ENCODE data around the gene CHMP1A. TPM values are rescaled to one million over a fixed set of nuclear protein-coding genes. Genes with fewer than 3 reads are reported as not detected.
"Not testable (repeated sequence)": the region's sequence is repeated elsewhere in the genome, so short reads cannot be mapped to it uniquely, and the experiment has no call there.

The CHMP1A gene
- total RNA-seq, 2 donors from 2014 or later: 118 to 176 TPM

- TF ChIP-seq, protein P1, sequence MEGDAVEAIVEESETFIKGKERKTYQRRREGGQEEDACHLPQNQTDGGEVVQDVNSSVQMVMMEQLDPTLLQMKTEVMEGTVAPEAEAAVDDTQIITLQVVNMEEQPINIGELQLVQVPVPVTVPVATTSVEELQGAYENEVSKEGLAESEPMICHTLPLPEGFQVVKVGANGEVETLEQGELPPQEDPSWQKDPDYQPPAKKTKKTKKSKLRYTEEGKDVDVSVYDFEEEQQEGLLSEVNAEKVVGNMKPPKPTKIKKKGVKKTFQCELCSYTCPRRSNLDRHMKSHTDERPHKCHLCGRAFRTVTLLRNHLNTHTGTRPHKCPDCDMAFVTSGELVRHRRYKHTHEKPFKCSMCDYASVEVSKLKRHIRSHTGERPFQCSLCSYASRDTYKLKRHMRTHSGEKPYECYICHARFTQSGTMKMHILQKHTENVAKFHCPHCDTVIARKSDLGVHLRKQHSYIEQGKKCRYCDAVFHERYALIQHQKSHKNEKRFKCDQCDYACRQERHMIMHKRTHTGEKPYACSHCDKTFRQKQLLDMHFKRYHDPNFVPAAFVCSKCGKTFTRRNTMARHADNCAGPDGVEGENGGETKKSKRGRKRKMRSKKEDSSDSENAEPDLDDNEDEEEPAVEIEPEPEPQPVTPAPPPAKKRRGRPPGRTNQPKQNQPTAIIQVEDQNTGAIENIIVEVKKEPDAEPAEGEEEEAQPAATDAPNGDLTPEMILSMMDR (IDR thresholded peaks at IDR 0.05): no peak
- Histone ChIP-seq H3K27ac (no peak overlapping the region), H3K27me3 (no peaks in the 10 kb centered on the region), H3K9me3 (no peaks in the 10 kb centered on the region), H3K36me3 (peaks cover 8% of the 10 kb centered on the region), H3K4me1 (no peaks in the 10 kb centered on the region), H3K9ac (ENCODE audit: low read depth in 2 of 2, low read length in 2 of 2) (no peak overlapping the region), H3K4me3 (no peak overlapping the region)
- intact Hi-C loops (cut with DNase I): loop anchor here (10.0 kb wide), 1 partner anchor 67 kb away; the partner anchor contains the start of gene CPNE7
- DNase-seq: no peak
These were observed 15.9 kb downstream of the CHMP1A start for GRCh38 chr16:89641458-89642119.

DNA sequence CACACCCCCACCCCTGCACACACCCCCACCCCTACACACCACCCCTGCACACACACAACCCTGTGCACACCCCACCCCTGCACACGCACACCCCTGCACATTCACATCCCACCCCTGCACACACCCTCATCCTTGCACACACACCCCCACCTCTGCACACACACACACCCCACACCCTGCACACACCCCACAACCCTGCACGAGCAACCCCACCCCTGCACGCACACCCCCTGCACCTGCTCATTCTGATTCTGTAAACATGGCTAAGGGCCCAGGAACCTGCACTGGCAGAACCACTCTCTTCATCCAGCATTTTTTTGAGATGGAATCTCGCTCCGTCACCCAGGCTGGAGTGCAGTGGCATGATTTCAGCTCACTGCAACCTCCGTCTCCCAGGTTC lies 18.1 kb downstream of the CHMP1A start:
- no peak overlapping the region for H3K27ac ChIP-seq
- TF ChIP-seq, protein P1 (IDR thresholded peaks at IDR 0.05): no peak

DNA sequence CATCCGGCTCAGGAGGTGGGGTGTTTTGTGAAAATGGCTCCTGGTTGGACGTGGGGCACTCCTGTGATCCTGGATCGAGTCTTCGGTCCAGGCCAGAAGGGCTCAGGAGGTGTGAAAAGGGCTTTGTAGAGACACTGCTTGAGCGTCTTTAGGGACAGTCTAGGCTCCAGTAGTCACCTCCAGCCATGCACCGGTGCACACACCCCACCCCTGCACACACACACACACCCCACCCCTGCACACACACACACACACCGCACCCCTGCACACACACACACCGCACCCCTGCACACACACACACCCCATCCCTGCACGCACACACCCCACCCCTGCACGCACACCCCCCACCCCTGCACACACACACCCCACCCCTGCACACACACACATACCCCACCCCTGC lies 19.1 kb downstream of the CHMP1A start:
- no peaks in the 10 kb centered on the region for H3K27me3 ChIP-seq

More for the DNA sequence above, 18.1 kb downstream of the CHMP1A start:
- no peaks in the 10 kb centered on the region for H3K4me1 ChIP-seq
- H3K4me3 ChIP-seq: no peak overlapping the region
- intact Hi-C loops (cut with DNase I): no loop called here
- no peak for DNase-seq
- H3K36me3 ChIP-seq: no peaks in the 10 kb centered on the region
- no peaks in the 10 kb centered on the region for H3K27me3 ChIP-seq
- H3K9ac ChIP-seq (ENCODE audit: low read depth in 2 of 2, low read length in 2 of 2): no peak overlapping the region
- H3K9me3 ChIP-seq: no peaks in the 10 kb centered on the region

DNA sequence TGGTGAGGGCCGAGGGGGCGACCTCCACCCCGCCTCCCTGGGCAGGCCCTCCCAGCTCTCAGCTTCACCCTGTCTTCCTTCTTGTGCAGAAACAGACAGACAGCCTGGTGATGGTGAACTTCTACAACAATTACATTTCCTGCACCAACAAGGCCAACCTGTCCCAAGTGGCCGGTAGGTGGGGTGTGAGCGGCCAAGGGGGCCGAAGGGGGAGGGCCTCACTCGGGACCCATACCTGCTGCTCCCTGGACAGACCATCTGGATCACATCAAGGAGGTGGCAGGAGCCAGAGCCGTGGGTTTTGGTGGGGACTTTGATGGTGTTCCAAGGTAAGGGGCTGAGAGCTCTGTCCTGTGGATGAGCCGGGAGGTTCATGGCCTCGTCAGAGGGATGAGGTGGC lies 20.1 kb downstream of the CHMP1A start:
- H3K4me3 ChIP-seq: no peak overlapping the region
- TF ChIP-seq, protein P1 (IDR thresholded peaks at IDR 0.05): no peak
- no peaks in the 10 kb centered on the region for H3K36me3 ChIP-seq
- H3K4me1 ChIP-seq: peaks cover 5% of the 10 kb centered on the region
- intact Hi-C loops (cut with DNase I): no loop called here
- H3K9ac ChIP-seq (ENCODE audit: low read depth in 2 of 2, low read length in 2 of 2): no peak overlapping the region
- DNase-seq: no peak
- no peak overlapping the region for H3K27ac ChIP-seq
- H3K9me3 ChIP-seq: no peaks in the 10 kb centered on the region
- peaks cover 5% of the 10 kb centered on the region for H3K27me3 ChIP-seq

More for the DNA sequence above, 19.1 kb downstream of the CHMP1A start:
- Histone ChIP-seq H3K9me3 (no peaks in the 10 kb centered on the region), H3K36me3 (no peaks in the 10 kb centered on the region), H3K9ac (ENCODE audit: low read depth in 2 of 2, low read length in 2 of 2) (no peak overlapping the region), H3K4me1 (no peaks in the 10 kb centered on the region), H3K4me3 (no peak overlapping the region), H3K27ac (no peak overlapping the region)
- TF ChIP-seq, protein P1 (IDR thresholded peaks at IDR 0.05): no peak
- intact Hi-C loops (cut with DNase I): no loop called here
- DNase-seq: no peak

DNA sequence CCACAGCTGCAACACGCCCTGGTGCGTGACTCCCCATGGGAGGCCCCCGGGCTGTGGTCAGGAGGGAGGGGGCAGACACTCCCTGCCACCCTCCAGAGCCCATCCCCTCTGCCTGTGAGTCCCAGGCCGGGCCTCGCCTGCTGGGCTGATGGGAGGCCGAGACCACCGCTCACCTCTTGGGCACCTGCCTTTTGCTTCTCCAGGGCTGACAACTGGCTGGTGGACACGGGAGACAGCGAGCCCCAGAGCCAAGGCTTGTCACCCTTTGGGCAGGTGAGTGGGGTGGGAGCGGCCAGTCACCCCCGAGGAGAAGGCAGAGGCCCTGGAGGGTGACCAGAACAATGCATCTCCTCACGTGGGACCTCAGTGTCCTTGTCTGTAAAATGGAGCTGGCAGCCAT lies 20.8 kb downstream of the CHMP1A start:
- Histone ChIP-seq H3K9me3 (no peaks in the 10 kb centered on the region), H3K4me1 (peaks cover 5% of the 10 kb centered on the region), H3K36me3 (no peaks in the 10 kb centered on the region), H3K4me3 (no peak overlapping the region), H3K27ac (no peak overlapping the region), H3K9ac (ENCODE audit: low read depth in 2 of 2, low read length in 2 of 2) (no peak overlapping the region), H3K27me3 (peaks cover 11% of the 10 kb centered on the region)
- no peak for DNase-seq
- intact Hi-C loops (cut with DNase I): no loop called here
- TF ChIP-seq, protein P1 (IDR thresholded peaks at IDR 0.05): no peak

GRCh38 chr16:89634463-89635385 lies 22.8 kb downstream of the CHMP1A start:
- H3K9ac ChIP-seq (ENCODE audit: low read depth in 2 of 2, low read length in 2 of 2); H3K9me3 ChIP-seq; H3K4me1 ChIP-seq; DNase-seq; H3K4me3 ChIP-seq; H3K27ac ChIP-seq; intact Hi-C loops (cut with DNase I); H3K36me3 ChIP-seq: not testable (repeated sequence)
- peaks cover 17% of the 10 kb centered on the region for H3K27me3 ChIP-seq

All from colonic mucosa (tissue), 4 donors.